Panc1 (cell line): ENCODE results near the gene MAFG.

Source experiments
- POLR2AphosphoS5 ChIP-seq: IDR thresholded peaks from 2 replicates; pipeline ENCODE4 v1.6.1; 2012; ENCODE audit warnings: mild to moderate bottlenecking, low read depth, low read length, moderate library complexity
- TF ChIP-seq, protein P1 (sequence below): fragments of 450-650 bp; IDR thresholded peaks from 2 replicates; pipeline ENCODE4 v1.5.1; 2017; ENCODE audit warnings: mild to moderate bottlenecking

DNA sequence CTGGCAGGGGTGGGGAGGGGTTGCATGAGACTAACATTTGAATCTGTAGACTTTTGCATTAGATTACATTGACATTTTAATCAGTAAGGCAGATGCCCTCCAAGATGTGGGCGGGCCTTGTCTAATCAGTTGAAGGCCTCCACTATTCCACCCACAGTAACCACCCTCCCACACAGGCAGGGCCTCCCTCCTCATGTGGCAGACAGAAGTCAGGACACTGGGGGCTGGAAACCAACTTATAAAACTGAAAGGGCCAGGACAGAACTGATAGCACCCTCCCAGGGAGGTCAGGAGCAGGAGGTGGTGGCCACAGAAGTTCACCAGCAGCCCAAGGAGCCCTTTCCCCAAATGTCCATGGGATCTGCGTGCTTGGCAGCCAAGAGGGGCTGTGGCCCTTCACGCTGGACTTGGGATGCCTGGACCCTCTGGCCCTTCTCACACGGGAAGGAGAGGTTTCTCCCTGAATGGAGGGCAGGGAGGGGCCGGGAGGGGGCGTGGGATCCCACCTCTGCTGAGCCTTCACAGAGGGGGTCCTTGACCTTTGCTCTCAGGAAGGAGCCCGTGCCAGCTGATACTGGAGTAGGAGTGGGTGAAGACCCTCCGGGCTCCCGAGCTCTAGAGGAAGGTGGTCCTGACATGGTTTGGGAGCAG, 4.9 kb upstream of the MAFG start:
- TF ChIP-seq, protein P1, sequence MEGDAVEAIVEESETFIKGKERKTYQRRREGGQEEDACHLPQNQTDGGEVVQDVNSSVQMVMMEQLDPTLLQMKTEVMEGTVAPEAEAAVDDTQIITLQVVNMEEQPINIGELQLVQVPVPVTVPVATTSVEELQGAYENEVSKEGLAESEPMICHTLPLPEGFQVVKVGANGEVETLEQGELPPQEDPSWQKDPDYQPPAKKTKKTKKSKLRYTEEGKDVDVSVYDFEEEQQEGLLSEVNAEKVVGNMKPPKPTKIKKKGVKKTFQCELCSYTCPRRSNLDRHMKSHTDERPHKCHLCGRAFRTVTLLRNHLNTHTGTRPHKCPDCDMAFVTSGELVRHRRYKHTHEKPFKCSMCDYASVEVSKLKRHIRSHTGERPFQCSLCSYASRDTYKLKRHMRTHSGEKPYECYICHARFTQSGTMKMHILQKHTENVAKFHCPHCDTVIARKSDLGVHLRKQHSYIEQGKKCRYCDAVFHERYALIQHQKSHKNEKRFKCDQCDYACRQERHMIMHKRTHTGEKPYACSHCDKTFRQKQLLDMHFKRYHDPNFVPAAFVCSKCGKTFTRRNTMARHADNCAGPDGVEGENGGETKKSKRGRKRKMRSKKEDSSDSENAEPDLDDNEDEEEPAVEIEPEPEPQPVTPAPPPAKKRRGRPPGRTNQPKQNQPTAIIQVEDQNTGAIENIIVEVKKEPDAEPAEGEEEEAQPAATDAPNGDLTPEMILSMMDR, result no peak
- TF ChIP-seq POLR2AphosphoS5, result no peak
